HFF-Myc (cell line): ENCODE data around the gene RNPS1.

Experiments used
- DNase-seq: peaks from one replicate; pipeline ENCODE4 v3.0.0-alpha.2; 2011; ENCODE audit warnings: low read depth; ENCODE audit errors: extremely low read depth
- H3K4me3 ChIP-seq: replicated peaks from 2 replicates; pipeline ENCODE4 v1.5.1; 2011; ENCODE audit warnings: low read depth, mild to moderate bottlenecking, control low read depth, low read length
- TF ChIP-seq, protein P1 (sequence below): IDR thresholded peaks from 2 replicates; pipeline ENCODE4 v1.5.1; 2012; ENCODE audit warnings: mild to moderate bottlenecking, low read depth, low read length, control low read depth; ENCODE audit errors: missing control alignments

RNPS1 gene

DNA sequence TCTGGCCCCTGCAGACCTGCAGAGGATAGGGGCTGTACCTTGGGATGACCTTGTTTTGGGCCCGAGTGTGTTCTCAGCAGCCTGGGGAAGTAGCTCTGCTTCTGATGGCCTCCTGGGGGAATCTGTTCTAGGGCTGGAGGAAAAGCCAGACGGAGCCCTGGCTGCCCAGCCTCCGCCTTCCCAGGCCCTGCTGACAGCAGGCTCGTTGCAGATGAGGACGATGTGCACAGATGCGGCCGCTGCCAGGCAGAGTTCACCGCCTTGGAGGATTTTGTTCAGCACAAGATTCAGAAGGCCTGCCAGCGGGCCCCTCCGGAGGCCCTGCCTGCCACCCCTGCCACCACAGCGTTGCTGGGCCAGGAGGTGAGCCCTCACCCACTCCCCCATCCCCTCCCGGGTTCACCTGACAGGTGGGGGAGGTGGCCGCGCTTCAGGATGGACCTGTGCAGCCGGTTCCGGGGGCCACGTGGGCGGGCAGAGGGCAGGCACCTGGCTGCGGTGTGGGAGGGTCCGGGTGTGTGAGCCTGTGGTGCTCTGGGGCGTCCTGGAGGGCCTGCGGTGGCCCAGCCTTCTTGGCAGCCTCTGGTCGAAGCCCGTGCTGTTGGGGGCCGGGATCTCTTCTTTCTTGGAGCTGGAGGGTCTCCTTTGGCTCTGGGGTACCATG is 39.6 kb downstream of the RNPS1 start:
- TF ChIP-seq, protein P1, sequence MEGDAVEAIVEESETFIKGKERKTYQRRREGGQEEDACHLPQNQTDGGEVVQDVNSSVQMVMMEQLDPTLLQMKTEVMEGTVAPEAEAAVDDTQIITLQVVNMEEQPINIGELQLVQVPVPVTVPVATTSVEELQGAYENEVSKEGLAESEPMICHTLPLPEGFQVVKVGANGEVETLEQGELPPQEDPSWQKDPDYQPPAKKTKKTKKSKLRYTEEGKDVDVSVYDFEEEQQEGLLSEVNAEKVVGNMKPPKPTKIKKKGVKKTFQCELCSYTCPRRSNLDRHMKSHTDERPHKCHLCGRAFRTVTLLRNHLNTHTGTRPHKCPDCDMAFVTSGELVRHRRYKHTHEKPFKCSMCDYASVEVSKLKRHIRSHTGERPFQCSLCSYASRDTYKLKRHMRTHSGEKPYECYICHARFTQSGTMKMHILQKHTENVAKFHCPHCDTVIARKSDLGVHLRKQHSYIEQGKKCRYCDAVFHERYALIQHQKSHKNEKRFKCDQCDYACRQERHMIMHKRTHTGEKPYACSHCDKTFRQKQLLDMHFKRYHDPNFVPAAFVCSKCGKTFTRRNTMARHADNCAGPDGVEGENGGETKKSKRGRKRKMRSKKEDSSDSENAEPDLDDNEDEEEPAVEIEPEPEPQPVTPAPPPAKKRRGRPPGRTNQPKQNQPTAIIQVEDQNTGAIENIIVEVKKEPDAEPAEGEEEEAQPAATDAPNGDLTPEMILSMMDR = no peak
- no peak for DNase-seq
- H3K4me3 ChIP-seq = no peak overlapping the region

DNA sequence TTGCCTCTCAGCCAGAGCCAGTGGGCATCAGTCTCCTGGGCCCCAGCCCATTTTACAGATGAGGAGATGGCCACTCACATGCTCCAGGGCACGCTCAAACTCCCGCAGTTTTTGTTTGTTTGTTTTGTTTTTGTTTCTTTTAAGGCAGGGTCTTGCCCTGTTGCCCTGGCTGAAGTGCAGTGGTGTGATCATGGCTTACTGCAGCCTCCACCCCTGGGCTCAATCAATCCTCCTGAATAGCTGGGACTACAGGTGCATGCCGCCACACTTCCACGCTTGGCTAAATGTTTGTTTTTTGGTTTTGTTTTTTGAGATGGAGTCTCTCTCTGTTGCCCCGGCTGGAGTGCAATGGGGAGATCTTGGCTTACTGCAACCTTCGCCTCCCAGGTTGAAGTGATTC is 41.0 kb downstream of the RNPS1 start:
- no peak overlapping the region for H3K4me3 ChIP-seq
- no peak for DNase-seq
- TF ChIP-seq, protein P1 = no peak

DNA sequence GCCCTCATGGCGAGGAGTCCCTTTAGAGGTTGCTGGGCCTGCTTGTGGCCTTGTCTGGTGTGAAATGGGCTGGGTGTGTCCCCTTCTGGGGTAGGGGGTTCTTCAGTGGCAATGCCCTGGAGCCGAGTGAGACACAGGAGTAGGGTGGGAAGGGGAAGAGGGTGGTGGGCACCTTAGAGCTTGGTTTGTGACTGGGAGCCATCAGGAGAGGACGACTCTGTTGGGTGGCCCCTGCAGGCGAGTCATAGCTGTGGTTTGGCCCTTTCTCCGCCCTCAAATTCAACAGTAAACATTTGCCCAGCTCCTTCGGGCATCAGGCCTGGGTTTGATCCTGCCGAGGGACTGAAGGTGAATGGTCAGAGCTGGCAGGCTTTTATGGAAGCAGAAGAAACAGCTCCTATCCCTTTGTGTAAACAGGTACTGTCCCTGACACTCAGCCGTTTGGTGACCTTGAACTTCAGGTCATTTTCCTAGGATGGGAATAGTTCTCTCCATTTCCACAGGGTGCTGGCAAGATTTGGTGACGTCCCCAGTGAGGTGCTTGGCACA is 41.6 kb downstream of the RNPS1 start:
- TF ChIP-seq, protein P1 = no peak
- H3K4me3 ChIP-seq = no peak overlapping the region
- no peak for DNase-seq

GRCh38 chr16:2223942-2224486 is 43.9 kb downstream of the RNPS1 start:
- DNase-seq = no peak
- TF ChIP-seq, protein P1 = peak; percentile 21
- peak overlapping the region; percentile 92 for H3K4me3 ChIP-seq

- peak; percentile 94 for DNase-seq
- TF ChIP-seq, protein P1 = no peak
- H3K4me3 ChIP-seq = peak within 1 kb of the TSS; percentile 92
These were observed 44.5 kb downstream of the RNPS1 start, which contains the start of gene E4F1 for GRCh38 chr16:2223221-2223941. TSS of gene E4F1 (plus strand) at chr16:2223591. CDS start at chr16:2223614, 23 bp downstream.

DNA sequence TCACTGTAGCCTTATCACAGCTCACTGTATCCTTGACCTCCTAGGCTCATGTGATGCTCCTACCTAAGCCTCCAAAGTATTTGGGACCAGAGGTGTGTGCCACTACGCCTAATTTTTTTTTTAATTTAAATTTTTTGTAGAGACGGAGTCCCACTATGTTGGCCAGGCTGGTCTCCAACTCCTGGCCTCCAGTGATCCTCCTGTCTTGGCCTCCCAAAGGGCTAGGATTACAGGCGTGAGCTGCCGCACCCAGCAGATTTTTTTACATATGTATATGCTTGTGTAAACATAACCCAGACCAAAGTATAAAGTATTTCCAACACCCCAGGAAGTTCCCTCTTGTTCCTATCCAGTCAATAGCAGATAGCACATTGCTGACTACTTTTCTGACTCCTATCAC is 51.6 kb downstream of the RNPS1 start:
- H3K4me3 ChIP-seq = no peak overlapping the region
- no peak for DNase-seq
- TF ChIP-seq, protein P1 = no peak
